GM23338 (cell line): ENCODE results near the gene PPP1CB. TPM values are rescaled to one million over a fixed set of nuclear protein-coding genes. Genes with fewer than 3 reads are reported as not detected.

Source experiments
- ATAC-seq: fragments of 200-7000 bp; cut with Tn5 transposase; 3 replicates; pipeline ENCODE4 v1.9.1; 2020
- DNase-seq: peaks from one replicate; pipeline ENCODE4 v3.0.0-alpha.2; 2015; ENCODE audit warnings: low spot score
- H2AFZ ChIP-seq: fragments of 200-600 bp; sonication (generic); 2 replicates; pipeline ENCODE4 v1.8.0; 2016; ENCODE audit warnings: antibody characterized with exemption, mild to moderate bottlenecking, moderate library complexity
- H3F3A ChIP-seq: fragments of 200-600 bp; sonication (generic); replicated peaks from 2 replicates; pipeline ENCODE4 v1.8.0; 2017; ENCODE audit warnings: antibody characterized with exemption, mixed run types, low read depth
- H3K27ac ChIP-seq: fragments of 200-600 bp; sonication (generic); 2 replicates; pipeline ENCODE4 v1.6.1; 2016; ENCODE audit warnings: low read depth
- H3K27me3 ChIP-seq: fragments of 200-600 bp; sonication (generic); 2 replicates; pipeline ENCODE4 v1.8.0; 2016; ENCODE audit warnings: mild to moderate bottlenecking, mixed run types, moderate library complexity; ENCODE audit not compliant: insufficient read depth
- H3K36me3 ChIP-seq: fragments of 200-600 bp; sonication (generic); 2 replicates; pipeline ENCODE4 v1.8.0; 2016; ENCODE audit warnings: mild to moderate bottlenecking; ENCODE audit not compliant: insufficient read depth
- H3K4me1 ChIP-seq: fragments of 200-600 bp; sonication (generic); 2 replicates; pipeline ENCODE4 v1.8.0; 2016; ENCODE audit warnings: mild to moderate bottlenecking, moderate library complexity; ENCODE audit not compliant: insufficient read depth
- H3K4me2 ChIP-seq: fragments of 200-600 bp; sonication (generic); 2 replicates; pipeline ENCODE4 v1.7.1; 2017; ENCODE audit warnings: mixed run types
- H3K4me3 ChIP-seq: fragments of 200-600 bp; sonication (generic); 2 replicates; pipeline ENCODE4 v1.6.1; 2016; ENCODE audit warnings: mixed run types
- H3K79me2 ChIP-seq: fragments of 200-600 bp; sonication (generic); replicated peaks from 2 replicates; pipeline ENCODE4 v1.8.0; 2017; ENCODE audit warnings: mild to moderate bottlenecking; ENCODE audit not compliant: insufficient read depth
- H3K9me2 ChIP-seq: fragments of 200-600 bp; sonication (generic); 2 replicates; pipeline ENCODE4 v1.8.0; 2017; ENCODE audit not compliant: insufficient read depth
- H4K20me1 ChIP-seq: fragments of 200-600 bp; sonication (generic); replicated peaks from 2 replicates; pipeline ENCODE4 v1.8.0; 2017; ENCODE audit warnings: mild to moderate bottlenecking; ENCODE audit not compliant: insufficient read depth
- H3K27ac Mint-ChIP-seq: 2 replicates; pipeline ENCODE4 v1.8.0; 2020; ENCODE audit warnings: inconsistent platforms, mild to moderate bottlenecking, moderate library complexity, mixed read lengths
- H3K27me3 Mint-ChIP-seq: 3 replicates; pipeline ENCODE4 v1.8.0; 2022; ENCODE audit warnings: low read depth, mild to moderate bottlenecking, moderate library complexity, mixed read lengths, inconsistent platforms; ENCODE audit not compliant: insufficient read depth, poor library complexity
- H3K36me3 Mint-ChIP-seq: 3 replicates; pipeline ENCODE4 v1.8.0; 2021; ENCODE audit warnings: low read depth, mild to moderate bottlenecking, inconsistent platforms, moderate library complexity, mixed read lengths
- H3K4me1 Mint-ChIP-seq: 3 replicates; pipeline ENCODE4 v1.8.0; 2020; ENCODE audit warnings: mild to moderate bottlenecking, inconsistent platforms, mixed read lengths
- H3K4me3 Mint-ChIP-seq: 3 replicates; pipeline ENCODE4 v1.8.0; 2021; ENCODE audit warnings: moderate library complexity, mild to moderate bottlenecking, inconsistent platforms, mixed read lengths
- H3K9me3 Mint-ChIP-seq: 3 replicates; pipeline ENCODE4 v1.8.0; 2020; ENCODE audit warnings: moderate library complexity, mild to moderate bottlenecking, inconsistent platforms, mixed read lengths
- CREB1 ChIP-seq: fragments of 250-450 bp; sonication (Bioruptor Pico); IDR thresholded peaks from 2 replicates; pipeline ENCODE4 v1.5.0; 2020; ENCODE audit warnings: low read depth, mild to moderate bottlenecking, moderate library complexity
- CTCF ChIP-seq, 2 experiments: fragments of 200-600 bp in 1 of 2; sonication (generic) in 1 of 2; conservative IDR thresholded peaks; 2 replicates each; pipeline versions ENCODE4 v1.5.1 to v1.6.1; 2016 to 2017; ENCODE audit warnings: antibody characterized with exemption in 2 of 2, low read depth in 2 of 2, mild to moderate bottlenecking in 2 of 2, moderate library complexity in 1 of 2
- ETS1 ChIP-seq: IDR thresholded peaks from 2 replicates; pipeline ENCODE4 v1.6.1; 2016; ENCODE audit warnings: antibody characterized with exemption
- NANOG ChIP-seq: IDR thresholded peaks from 2 replicates; pipeline ENCODE4 v1.6.1; 2016; ENCODE audit warnings: antibody characterized with exemption, borderline replicate concordance
- POLR2AphosphoS5 ChIP-seq: IDR thresholded peaks from 2 replicates; pipeline ENCODE4 v1.6.1; 2016; ENCODE audit warnings: antibody characterized with exemption, low read depth
- REST ChIP-seq: IDR thresholded peaks from one replicate; pipeline ENCODE4 v1.6.1; 2018; ENCODE audit warnings: antibody characterized with exemption; ENCODE audit not compliant: unreplicated experiment
- ZNF114 ChIP-seq: fragments of 250-450 bp; sonication (Bioruptor Pico); IDR thresholded peaks from 2 replicates; pipeline ENCODE4 v1.5.0; 2020; ENCODE audit warnings: mild to moderate bottlenecking, moderate library complexity
- ZNF331 ChIP-seq: fragments of 250-450 bp; sonication (Bioruptor Pico); IDR thresholded peaks from 2 replicates; pipeline ENCODE4 v1.5.0; 2020; ENCODE audit warnings: low read depth, mild to moderate bottlenecking, moderate library complexity
- ZNF462 ChIP-seq: fragments of 250-450 bp; sonication (Bioruptor Pico); IDR thresholded peaks from 2 replicates; pipeline ENCODE4 v1.5.0; 2020; ENCODE audit warnings: mild to moderate bottlenecking, moderate library complexity
- polyA plus RNA-seq: library from polyadenylated mRNA; unstranded; fragments of >200 nt; fragmentation: Nextera tagmentation; extraction: Ambion mirVana; gene quantifications from 2 replicates; pipeline ENCODE4 v1.2.1, GENCODE V29; 2016
- total RNA-seq: library from RNA; depleted of rRNA; stranded (reverse); fragments of >200 nt; shearing (Covaris generic); gene quantifications from 2 replicates; pipeline ENCODE4 v1.2.3, GENCODE V29; 2014

The PPP1CB gene
- total and polyA plus RNA-seq, 2 experiments from 2014 or later: 103 to 118 TPM

- H4K20me1 ChIP-seq: peaks cover 53% of the 10 kb centered on the region; the same call in 1 of the 2 replicates
- no peak overlapping the region for H3K4me2 ChIP-seq
- no peaks in the 10 kb centered on the region for H3K36me3 ChIP-seq
- no peak overlapping the region for H3K27ac Mint-ChIP-seq
- H3K4me1 Mint-ChIP-seq: peaks cover 18% of the 10 kb centered on the region; the same call in 2 of the 3 replicates
- TF ChIP-seq CREB1 (no peak), NANOG (no peak), ZNF114 (no peak), ZNF331 (CRISPR knock-in tag) (no peak), CTCF (conservative IDR thresholded peaks at IDR 0.05; ENCODE audit: low read depth in 2 of 2) (no peak), REST (no peak), ZNF462 (no peak), POLR2AphosphoS5 (no peak), ETS1 (no peak)
- H3K9me2 ChIP-seq: no peaks in the 10 kb centered on the region
- H2AFZ ChIP-seq: no peak overlapping the region
- no peak for DNase-seq
- H3K4me1 ChIP-seq: no peaks in the 10 kb centered on the region
- no peak for ATAC-seq
- no peaks in the 10 kb centered on the region for H3K27me3 ChIP-seq
- H3K9me3 Mint-ChIP-seq: no peaks in the 10 kb centered on the region
- no peak overlapping the region for H3K4me3 ChIP-seq
- H3K4me3 Mint-ChIP-seq: no peak overlapping the region
- peaks cover 4% of the 10 kb centered on the region for H3K27me3 Mint-ChIP-seq
- H3K36me3 Mint-ChIP-seq: 0 out of 3 replicates have a peak, but pooled peaks cover 3% of the 10 kb centered on the region
- no peak overlapping the region for H3K27ac ChIP-seq
- peaks cover 100% of the 10 kb centered on the region for H3K79me2 ChIP-seq
- H3F3A ChIP-seq: no peaks in the 10 kb centered on the region
Measured at GRCh38 chr2:28768422-28768821, 16.8 kb downstream of the PPP1CB start.
